Measurements from ENCODE around the gene MED13. TPM values are rescaled to one million over a fixed set of nuclear protein-coding genes. Genes with fewer than 3 reads are reported as not detected.

Gene MED13
- total RNA-seq, 1 donor from 2014 or later, result 23.7 TPM

- Histone ChIP-seq H3K4me3 (ENCODE audit: low read depth, low read length) (no peak overlapping the region), H3K36me3 (ENCODE audit: control insufficient read depth, insufficient read depth, low read length) (no peaks in the 10 kb centered on the region), H3K27me3 (ENCODE audit: control insufficient read depth, insufficient read depth, low read length) (no peaks in the 10 kb centered on the region)
- no peak for FAIRE-seq
- no peak for DNase-seq (ENCODE audit: low read depth)
- no peak for TF ChIP-seq CTCF (IDR thresholded peaks at IDR 0.05; ENCODE audit: insufficient read depth, low read length, severe bottlenecking)
Observed at GRCh38 chr17:62089334-62089733, 24.3 kb upstream of the MED13 start.

DNA sequence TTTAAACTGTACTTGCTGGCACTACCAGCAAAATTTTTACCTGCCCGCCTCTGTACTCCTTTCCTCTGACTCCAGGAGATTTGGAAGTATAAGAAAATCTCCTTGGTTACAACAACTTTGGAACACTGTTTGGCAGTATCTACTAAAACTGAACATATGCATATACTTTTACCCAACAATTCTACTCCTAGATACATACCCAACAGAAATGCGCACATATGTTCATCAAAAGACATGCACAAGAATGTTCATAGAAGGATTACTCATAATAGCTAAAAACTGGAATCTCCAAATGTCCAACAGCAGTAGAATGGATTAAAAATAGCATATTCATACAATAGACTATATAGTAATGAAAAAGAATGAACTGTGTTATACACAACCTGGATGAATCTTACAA is 21.7 kb upstream of the MED13 start:
- Histone ChIP-seq H3K27me3 (ENCODE audit: control insufficient read depth, insufficient read depth, low read length) (no peaks in the 10 kb centered on the region), H3K36me3 (ENCODE audit: control insufficient read depth, insufficient read depth, low read length) (no peaks in the 10 kb centered on the region), H3K4me3 (ENCODE audit: low read depth, low read length) (no peak overlapping the region)
- no peak for TF ChIP-seq CTCF (IDR thresholded peaks at IDR 0.05; ENCODE audit: insufficient read depth, low read length, severe bottlenecking)
- FAIRE-seq (no peak), DNase-seq (ENCODE audit: low read depth) (no peak)

DNA sequence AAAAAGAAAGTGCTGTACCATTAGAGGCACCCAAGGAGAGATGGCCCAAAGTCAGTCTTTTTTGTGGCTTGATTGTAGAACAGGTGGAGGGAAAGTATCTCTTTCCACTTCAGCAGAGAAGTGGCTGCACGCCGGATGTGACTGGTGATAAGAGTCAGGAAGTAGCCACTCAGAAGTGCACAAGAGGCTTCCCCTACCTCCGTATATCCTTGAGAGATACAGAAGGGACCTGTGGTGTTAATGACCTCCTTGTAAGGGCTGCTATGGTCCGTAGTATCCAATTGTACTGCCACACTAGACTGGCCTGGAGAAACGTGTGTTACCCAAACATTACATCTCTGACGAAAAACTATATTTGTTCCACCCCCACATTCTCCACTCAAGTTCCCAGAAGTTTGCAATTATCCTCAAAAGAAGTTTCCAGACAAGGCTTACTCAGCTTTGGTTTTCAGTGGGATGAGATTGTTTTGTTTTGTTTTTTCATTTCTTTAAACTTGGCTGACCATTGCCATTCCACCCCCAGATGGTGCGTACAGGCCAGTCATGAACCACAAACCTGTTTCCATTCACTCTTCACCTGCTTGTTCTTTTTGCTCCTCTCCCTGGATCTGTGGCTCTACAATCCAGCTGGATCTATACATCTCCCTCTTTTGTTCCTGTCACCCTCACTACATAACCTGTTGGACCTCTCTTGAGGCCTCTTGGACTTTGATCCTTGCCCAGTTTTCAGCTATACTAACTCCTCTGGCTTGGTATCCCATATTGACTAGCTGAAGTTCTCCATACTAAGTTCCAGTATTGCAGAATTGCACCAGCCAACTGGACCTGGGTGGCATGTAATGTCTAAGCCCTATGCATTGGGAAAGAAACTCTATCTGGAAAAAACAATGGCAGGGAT is 20.7 kb upstream of the MED13 start:
- no peak for FAIRE-seq
- no peak for TF ChIP-seq CTCF (IDR thresholded peaks at IDR 0.05; ENCODE audit: insufficient read depth, low read length, severe bottlenecking)
- Histone ChIP-seq H3K4me3 (ENCODE audit: low read depth, low read length) (no peak overlapping the region), H3K27me3 (ENCODE audit: control insufficient read depth, insufficient read depth, low read length) (no peaks in the 10 kb centered on the region), H3K36me3 (ENCODE audit: control insufficient read depth, insufficient read depth, low read length) (no peaks in the 10 kb centered on the region)
- no peak for DNase-seq (ENCODE audit: low read depth)

GRCh38 chr17:62084585-62084984 is 19.5 kb upstream of the MED13 start:
- no peak for DNase-seq (ENCODE audit: low read depth)
- Histone ChIP-seq H3K36me3 (ENCODE audit: control insufficient read depth, insufficient read depth, low read length) (no peaks in the 10 kb centered on the region), H3K27me3 (ENCODE audit: control insufficient read depth, insufficient read depth, low read length) (no peaks in the 10 kb centered on the region), H3K4me3 (ENCODE audit: low read depth, low read length) (no peak overlapping the region)
- no peak for TF ChIP-seq CTCF (IDR thresholded peaks at IDR 0.05; ENCODE audit: insufficient read depth, low read length, severe bottlenecking)
- no peak for FAIRE-seq

DNA sequence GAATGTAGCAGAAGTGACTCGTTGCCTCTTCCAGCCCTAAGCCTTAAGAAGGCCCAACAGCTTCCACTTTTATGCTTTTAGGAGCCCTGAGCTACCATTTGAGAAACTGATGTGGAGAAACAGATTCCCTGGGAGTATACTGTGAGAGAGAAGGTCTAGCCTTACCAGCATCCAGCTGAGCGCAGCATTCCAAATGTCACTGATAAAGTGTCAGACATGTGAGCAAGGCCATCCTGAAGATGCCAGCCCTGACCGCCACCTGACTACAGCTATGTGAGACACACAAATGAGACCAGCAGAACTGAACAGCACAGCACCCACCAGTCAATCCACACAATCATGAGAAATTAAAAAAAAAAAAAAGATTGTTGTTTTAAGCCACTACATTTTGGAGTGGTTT is 18.6 kb upstream of the MED13 start:
- TF ChIP-seq CTCF (IDR thresholded peaks at IDR 0.05; ENCODE audit: insufficient read depth, low read length, severe bottlenecking), result no peak
- DNase-seq (ENCODE audit: low read depth), result no peak
- Histone ChIP-seq H3K4me3 (ENCODE audit: low read depth, low read length) (no peak overlapping the region), H3K27me3 (ENCODE audit: control insufficient read depth, insufficient read depth, low read length) (no peaks in the 10 kb centered on the region), H3K36me3 (ENCODE audit: control insufficient read depth, insufficient read depth, low read length) (no peaks in the 10 kb centered on the region)
- no peak for FAIRE-seq

- no peak for FAIRE-seq
- H3K27me3 ChIP-seq (ENCODE audit: control insufficient read depth, insufficient read depth, low read length), result no peaks in the 10 kb centered on the region
- TF ChIP-seq CTCF (IDR thresholded peaks at IDR 0.05; ENCODE audit: insufficient read depth, low read length, severe bottlenecking), result no peak
- no peak overlapping the region for H3K4me3 ChIP-seq (ENCODE audit: low read depth, low read length)
- no peaks in the 10 kb centered on the region for H3K36me3 ChIP-seq (ENCODE audit: control insufficient read depth, insufficient read depth, low read length)
- no peak for DNase-seq (ENCODE audit: low read depth)
Observed at GRCh38 chr17:62080647-62081046, 15.6 kb upstream of the MED13 start.
